HEK293 (cell line): ENCODE data around the gene IDUA.

Experiments used
- CTCF ChIA-PET: fragments of 350-600 bp; formaldehyde crosslinking; extraction: SDS; loops from one replicate; lab custom pipeline; 2021; ENCODE audit warnings: antibody characterized with exemption; lab: Yijun Ruan, JAX
- POLR2A ChIA-PET: fragments of 300-600 bp; formaldehyde crosslinking; extraction: SDS; loops from one replicate; lab custom pipeline; 2020; ENCODE audit warnings: antibody characterized with exemption, inconsistent platforms; lab: Yijun Ruan, JAX
- H3K27ac ChIP-seq: fragments of 200-500 bp; sonication (Bioruptor generic); 2 replicates; pipeline ENCODE4 v1.5.1; 2014; ENCODE audit warnings: low read depth, low read length, control low read depth, inconsistent platforms; ENCODE audit errors: extremely low read depth
- H3K36me3 ChIP-seq, 2 experiments: fragments of 200-500 bp in 1 of 2; sonication (Bioruptor generic) in 1 of 2; 1 replicate in 1 of 2; 2 replicates in 1 of 2; pipeline ENCODE4 v1.5.1; 2014 to 2017; ENCODE audit warnings: inconsistent platforms in 2 of 2, low read length in 2 of 2; ENCODE audit not compliant: control insufficient read depth in 2 of 2, insufficient read depth in 1 of 2
- H3K4me1 ChIP-seq: fragments of 200-500 bp; sonication (Bioruptor generic); 2 replicates; pipeline ENCODE4 v1.5.1; 2014; ENCODE audit warnings: mild to moderate bottlenecking, low read length, inconsistent platforms; ENCODE audit not compliant: control insufficient read depth, insufficient read depth
- H3K4me3 ChIP-seq: 2 replicates; pipeline ENCODE4 v1.5.1; 2011; ENCODE audit warnings: low read depth, mild to moderate bottlenecking, control low read depth, low read length, moderate library complexity
- H3K9me3 ChIP-seq: fragments of 200-500 bp; sonication (Bioruptor generic); 2 replicates; pipeline ENCODE4 v1.5.1; 2014; ENCODE audit warnings: low read depth, low read length, inconsistent platforms; ENCODE audit not compliant: control insufficient read depth, insufficient read depth
- GLIS2 ChIP-seq: fragments of 450-650 bp; formaldehyde crosslinking; IDR thresholded peaks from 2 replicates; pipeline ENCODE4 v1.5.1; 2016; ENCODE audit warnings: missing biosample characterization, missing genetic modification characterization
- KLF1 ChIP-seq: fragments of 450-650 bp; formaldehyde crosslinking; IDR thresholded peaks from 2 replicates; pipeline ENCODE4 v1.5.1; 2016; ENCODE audit warnings: missing biosample characterization, missing genetic modification characterization
- OSR2 ChIP-seq: fragments of 450-650 bp; formaldehyde crosslinking; IDR thresholded peaks from 2 replicates; pipeline ENCODE4 v1.5.1; 2016; ENCODE audit warnings: missing biosample characterization, missing genetic modification characterization
- PATZ1 ChIP-seq: fragments of 450-650 bp; formaldehyde crosslinking; IDR thresholded peaks from 2 replicates; pipeline ENCODE4 v1.5.1; 2016; ENCODE audit warnings: missing biosample characterization, missing genetic modification characterization
- PRDM2 ChIP-seq: fragments of 450-650 bp; formaldehyde crosslinking; IDR thresholded peaks from 2 replicates; pipeline ENCODE4 v1.5.1; 2016; ENCODE audit warnings: missing biosample characterization, missing genetic modification characterization, borderline replicate concordance
- REPIN1 ChIP-seq: fragments of 450-650 bp; formaldehyde crosslinking; IDR thresholded peaks from 2 replicates; pipeline ENCODE4 v1.5.1; 2017; ENCODE audit warnings: missing biosample characterization, missing genetic modification characterization, low read depth
- SALL2 ChIP-seq: fragments of 450-650 bp; formaldehyde crosslinking; IDR thresholded peaks from 2 replicates; pipeline ENCODE4 v1.5.0; 2017; ENCODE audit warnings: missing biosample characterization, mild to moderate bottlenecking, missing genetic modification characterization, borderline replicate concordance
- SP3 ChIP-seq: fragments of 450-650 bp; formaldehyde crosslinking; IDR thresholded peaks from 2 replicates; pipeline ENCODE4 v1.5.1; 2016; ENCODE audit warnings: missing biosample characterization, missing genetic modification characterization
- WT1 ChIP-seq: fragments of 450-650 bp; formaldehyde crosslinking; IDR thresholded peaks from 2 replicates; pipeline ENCODE4 v1.5.1; 2016; ENCODE audit warnings: missing biosample characterization, missing genetic modification characterization
- YY1 ChIP-seq: fragments of 450-650 bp; formaldehyde crosslinking; IDR thresholded peaks from 2 replicates; pipeline ENCODE4 v1.5.1; 2018; ENCODE audit warnings: missing biosample characterization, missing genetic modification characterization
- ZBTB10 ChIP-seq: fragments of 450-650 bp; formaldehyde crosslinking; IDR thresholded peaks from 2 replicates; pipeline ENCODE4 v1.5.1; 2016; ENCODE audit warnings: missing biosample characterization, missing genetic modification characterization
- ZBTB17 ChIP-seq: fragments of 450-650 bp; formaldehyde crosslinking; IDR thresholded peaks from 2 replicates; pipeline ENCODE4 v1.5.1; 2016; ENCODE audit warnings: missing biosample characterization, missing genetic modification characterization
- ZBTB48 ChIP-seq: fragments of 450-650 bp; formaldehyde crosslinking; IDR thresholded peaks from 2 replicates; pipeline ENCODE4 v1.5.1; 2016; ENCODE audit warnings: missing biosample characterization, missing genetic modification characterization
- ZNF10 ChIP-seq: fragments of 450-650 bp; formaldehyde crosslinking; IDR thresholded peaks from 2 replicates; pipeline ENCODE4 v1.5.1; 2017; ENCODE audit warnings: missing biosample characterization, missing genetic modification characterization
- ZNF114 ChIP-seq: fragments of 450-650 bp; formaldehyde crosslinking; IDR thresholded peaks from 2 replicates; pipeline ENCODE4 v1.5.0; 2017; ENCODE audit warnings: missing biosample characterization, missing genetic modification characterization
- ZNF155 ChIP-seq: fragments of 450-650 bp; formaldehyde crosslinking; IDR thresholded peaks from 2 replicates; pipeline ENCODE4 v1.5.1; 2016; ENCODE audit warnings: missing biosample characterization, missing genetic modification characterization
- ZNF302 ChIP-seq: fragments of 450-650 bp; formaldehyde crosslinking; IDR thresholded peaks from 2 replicates; pipeline ENCODE4 v1.5.1; 2016; ENCODE audit warnings: missing biosample characterization, missing genetic modification characterization, low read depth
- ZNF324 ChIP-seq: fragments of 450-650 bp; formaldehyde crosslinking; IDR thresholded peaks from 2 replicates; pipeline ENCODE4 v1.5.1; 2016; ENCODE audit warnings: missing biosample characterization, missing genetic modification characterization
- ZNF335 ChIP-seq: fragments of 450-650 bp; formaldehyde crosslinking; conservative IDR thresholded peaks from 2 replicates; pipeline ENCODE4 v1.5.1; 2016; ENCODE audit warnings: missing biosample characterization, missing genetic modification characterization
- ZNF530 ChIP-seq: fragments of 450-650 bp; formaldehyde crosslinking; IDR thresholded peaks from 2 replicates; pipeline ENCODE4 v1.5.1; 2016; ENCODE audit warnings: low read depth, missing biosample characterization, missing genetic modification characterization
- ZNF560 ChIP-seq: fragments of 450-650 bp; formaldehyde crosslinking; IDR thresholded peaks from 2 replicates; pipeline ENCODE4 v1.5.1; 2017; ENCODE audit warnings: missing biosample characterization, missing genetic modification characterization, borderline replicate concordance
- ZSCAN18 ChIP-seq: fragments of 450-650 bp; formaldehyde crosslinking; IDR thresholded peaks from 2 replicates; pipeline ENCODE4 v1.5.1; 2016; ENCODE audit warnings: missing biosample characterization, missing genetic modification characterization

The IDUA gene

GRCh38 chr4:985123-985830 lies 1.6 kb upstream of the IDUA start:
- H3K9me3 ChIP-seq = no peaks in the 10 kb centered on the region
- CTCF ChIA-PET = interaction anchor here (1.2 kb wide), 1 partner anchor 51 kb away, joined by 4 read pairs; no protein-coding TSS in a partner anchor
- no peaks in the 10 kb centered on the region for H3K4me1 ChIP-seq
- no peak overlapping the region for H3K4me3 ChIP-seq
- TF ChIP-seq ZNF560 (tag by site-specific recombination) (no peak), ZNF530 (tag by site-specific recombination) (no peak), SP3 (peak; percentile 46; the same call in 1 of the 2 replicates), ZNF324 (tag by site-specific recombination) (no peak), SALL2 (no peak), REPIN1 (no peak), WT1 (no peak), ZBTB17 (tag by site-specific recombination) (peak; percentile 68; the same call in 1 of the 2 replicates), ZNF10 (tag by site-specific recombination) (no peak), PRDM2 (no peak), GLIS2 (peak; percentile 54)
- POLR2A ChIA-PET = no interaction called here
- H3K27ac ChIP-seq = no peak overlapping the region
- H3K36me3 ChIP-seq = peaks cover 0 to 4% of the 10 kb centered on the region in 2 experiments; a peak in 1 of 3 replicates

GRCh38 chr4:986428-986878 lies 391 bp upstream of the IDUA start:
- Histone ChIP-seq H3K9me3 (no peaks in the 10 kb centered on the region), H3K27ac (no peak overlapping the region; the same call in 1 of the 2 replicates), H3K4me3 (peak overlapping the region; percentile 36), H3K4me1 (no peaks in the 10 kb centered on the region), H3K36me3 (peaks cover 0 to 4% of the 10 kb centered on the region in 2 experiments; a peak in 1 of 3 replicates)
- POLR2A ChIA-PET = no interaction called here
- CTCF ChIA-PET = interaction anchor here (0.9 to 2.1 kb wide), 4 partner anchors 12 to 244 kb away, joined by 4 to 12 read pairs (median 4); no protein-coding TSS in a partner anchor
- TF ChIP-seq ZNF302 (tag by site-specific recombination) (no peak), KLF1 (tag by site-specific recombination) (peak; percentile 28; the same call in 1 of the 2 replicates), ZSCAN18 (no peak), PATZ1 (tag by site-specific recombination) (peak; percentile 31), ZNF335 (tag by site-specific recombination) (peak; percentile 67), ZBTB17 (tag by site-specific recombination) (peak; percentile 70), YY1 (tag by site-specific recombination) (no peak), ZBTB48 (0 out of 2 replicates have a peak, but pooled peaks have one; percentile 26), OSR2 (tag by site-specific recombination) (no peak), ZBTB10 (tag by site-specific recombination) (0 out of 2 replicates have a peak, but pooled peaks have one; percentile 18), SALL2 (no peak), ZNF155 (tag by site-specific recombination) (no peak), ZNF114 (tag by site-specific recombination) (no peak)
